HepG2 (cell line): ENCODE results near the gene MORN5. TPM values are rescaled to one million over a fixed set of nuclear protein-coding genes. Genes with fewer than 3 reads are reported as not detected.

Experiments
- ETV6 ChIP-seq: sonication (generic); formaldehyde crosslinking; conservative IDR thresholded peaks from 2 replicates; pipeline ENCODE4 v1.4.0; 2020; ENCODE audit warnings: missing genetic modification reagents
- FOSL2 ChIP-seq: sonication (generic); formaldehyde crosslinking; IDR thresholded peaks from 2 replicates; pipeline ENCODE4 v1.4.0; 2020; ENCODE audit warnings: missing genetic modification reagents
- GATAD2A ChIP-seq: IDR thresholded peaks from 2 replicates; pipeline ENCODE4 v1.6.1; 2016
- SMAD1 ChIP-seq: sonication (generic); formaldehyde crosslinking; IDR thresholded peaks from 2 replicates; pipeline ENCODE4 v1.4.0; 2020; ENCODE audit warnings: missing genetic modification reagents, low read depth, mild to moderate bottlenecking, borderline replicate concordance
- TARDBP ChIP-seq: sonication (generic); formaldehyde crosslinking; IDR thresholded peaks from 2 replicates; pipeline ENCODE4 v1.8.0; 2022; ENCODE audit warnings: mild to moderate bottlenecking, missing genetic modification reagents
- ZBTB1 ChIP-seq: sonication (generic); formaldehyde crosslinking; IDR thresholded peaks from 2 replicates; pipeline ENCODE4 v1.4.0; 2020; ENCODE audit warnings: missing genetic modification reagents, borderline replicate concordance
- ZFX ChIP-seq: sonication (generic); formaldehyde crosslinking; IDR thresholded peaks from 2 replicates; pipeline ENCODE4 v1.4.0; 2020; ENCODE audit warnings: mild to moderate bottlenecking, low read depth, missing genetic modification reagents, moderate library complexity
- ZNF17 ChIP-seq: sonication (generic); formaldehyde crosslinking; IDR thresholded peaks from 2 replicates; pipeline ENCODE4 v1.5.0; 2020; ENCODE audit warnings: mild to moderate bottlenecking, missing genetic modification reagents
- ZNF333 ChIP-seq: sonication (generic); formaldehyde crosslinking; IDR thresholded peaks from 2 replicates; pipeline ENCODE4 v1.4.0; 2020; ENCODE audit warnings: mild to moderate bottlenecking, missing genetic modification reagents, borderline replicate concordance
- ZNF570 ChIP-seq: sonication (generic); formaldehyde crosslinking; IDR thresholded peaks from 2 replicates; pipeline ENCODE4 v1.4.0; 2020; ENCODE audit warnings: mild to moderate bottlenecking, missing genetic modification reagents, borderline replicate concordance
- ZNF660 ChIP-seq: sonication (generic); formaldehyde crosslinking; IDR thresholded peaks from 2 replicates; pipeline ENCODE4 v1.5.1; 2020; ENCODE audit warnings: mild to moderate bottlenecking, low read depth, missing genetic modification reagents, borderline replicate concordance
- ZNF670 ChIP-seq: sonication (generic); formaldehyde crosslinking; IDR thresholded peaks from 2 replicates; pipeline ENCODE4 v1.8.0; 2022; ENCODE audit warnings: mild to moderate bottlenecking, missing genetic modification reagents, borderline replicate concordance
- ZNF761 ChIP-seq: sonication (generic); formaldehyde crosslinking; conservative IDR thresholded peaks from 2 replicates; pipeline ENCODE4 v1.4.0; 2020; ENCODE audit warnings: mild to moderate bottlenecking, missing genetic modification reagents
- polyA plus RNA-seq, 8 experiments: library from polyadenylated mRNA; depleted of rRNA in 3 of 8; stranded (reverse) in 7 of 8; unstranded in 1 of 8; fragments of >200 nt; fragmentation: Illumina TruSeq in 4 of 8; extraction: Trizol in 4 of 8; gene quantifications; 2 replicates each; pipeline versions ENCODE4 v1.2.1 to v1.2.3, GENCODE V29; 2011 to 2016; ENCODE audit warnings: low read depth in 4 of 8, missing spikeins in 1 of 8, mixed read lengths in 1 of 8; ENCODE audit not compliant: insufficient read depth in 1 of 8
- total RNA-seq, 5 experiments: library from RNA; depleted of rRNA; stranded (reverse); fragments of >200 nt; fragmentation: Illumina TruSeq; extraction: Trizol; gene quantifications; 2 replicates each; pipeline ENCODE4 v1.2.3, GENCODE V29; 2016; ENCODE audit warnings: low read depth in 1 of 5
- TF ChIP-seq, protein P1 (sequence below): sonication (generic); formaldehyde crosslinking; IDR thresholded peaks from 2 replicates; pipeline ENCODE4 v1.8.0; 2023; ENCODE audit warnings: mild to moderate bottlenecking, missing genetic modification reagents
- TF ChIP-seq, protein P2 (sequence below): sonication (generic); formaldehyde crosslinking; IDR thresholded peaks from 2 replicates; pipeline ENCODE4 v1.4.0; 2020; ENCODE audit warnings: mild to moderate bottlenecking, missing genetic modification reagents
- TF ChIP-seq, protein P3 (sequence below), 2 experiments: fragments of 450-650 bp in 1 of 2; sonication (generic) in 1 of 2; formaldehyde crosslinking in 1 of 2; IDR thresholded peaks; 2 replicates each; pipeline versions ENCODE4 v1.6.1 to v1.8.0; 2016 to 2022; ENCODE audit warnings: antibody characterized with exemption in 1 of 2, mild to moderate bottlenecking in 1 of 2, missing genetic modification reagents in 1 of 2
- TF ChIP-seq, protein P4 (sequence below): sonication (generic); formaldehyde crosslinking; IDR thresholded peaks from 2 replicates; pipeline ENCODE4 v1.4.0; 2020; ENCODE audit warnings: missing genetic modification reagents

The MORN5 gene
- total and polyA plus RNA-seq, 2 of the 13 experiments (the other 11 are each of a cell fraction or from before 2014, with no cell fraction given): not detected

DNA sequence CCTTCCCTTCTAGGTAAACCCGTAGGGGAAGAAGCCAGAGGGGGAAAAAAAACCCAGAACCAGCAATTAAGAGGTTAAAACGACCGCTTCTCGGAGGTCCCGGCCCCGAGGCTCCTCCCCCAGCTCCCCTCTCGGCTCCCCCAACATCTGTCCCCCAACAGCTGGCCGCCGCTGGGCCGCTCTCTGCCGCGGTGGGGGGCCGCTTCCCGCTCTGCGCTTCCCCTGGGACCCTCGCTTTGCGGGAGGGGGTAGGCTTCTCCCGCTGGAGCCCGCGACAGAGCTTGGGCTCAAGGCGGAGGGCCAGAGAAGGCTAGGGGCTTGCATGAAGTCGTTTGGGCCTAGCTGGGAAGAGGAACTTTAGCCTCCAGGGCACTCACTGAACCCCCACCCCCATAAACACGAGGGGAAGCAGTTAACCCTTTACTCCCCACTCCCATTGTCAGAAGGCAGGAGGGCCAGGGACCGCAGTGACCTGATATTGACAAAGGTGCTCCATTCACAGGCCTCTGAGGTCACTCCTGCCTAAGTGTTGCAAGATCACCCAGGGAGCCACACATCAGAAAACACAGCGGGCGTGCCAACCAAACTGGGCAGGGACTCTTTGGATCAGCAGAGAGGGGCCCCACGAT, 61.6 kb downstream of the MORN5 start (continued):
- TF ChIP-seq, protein P1, sequence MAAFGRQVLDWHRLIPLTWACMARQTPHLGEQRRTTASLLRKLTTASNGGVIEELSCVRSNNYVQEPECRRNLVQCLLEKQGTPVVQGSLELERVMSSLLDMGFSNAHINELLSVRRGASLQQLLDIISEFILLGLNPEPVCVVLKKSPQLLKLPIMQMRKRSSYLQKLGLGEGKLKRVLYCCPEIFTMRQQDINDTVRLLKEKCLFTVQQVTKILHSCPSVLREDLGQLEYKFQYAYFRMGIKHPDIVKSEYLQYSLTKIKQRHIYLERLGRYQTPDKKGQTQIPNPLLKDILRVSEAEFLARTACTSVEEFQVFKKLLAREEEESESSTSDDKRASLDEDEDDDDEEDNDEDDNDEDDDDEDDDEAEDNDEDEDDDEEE: no peak
- TF ChIP-seq ZNF660 (CRISPR knock-in tag) (no peak), TARDBP (CRISPR knock-in tag) (no peak), ZFX (CRISPR knock-in tag) (peak; percentile 59), ZNF333 (CRISPR knock-in tag) (no peak), ZNF570 (no peak), SMAD1 (no peak), ZNF761 (CRISPR knock-in tag) (no peak), ZBTB1 (CRISPR knock-in tag) (no peak), FOSL2 (CRISPR knock-in tag) (0 out of 2 replicates have a peak, but pooled peaks have one; percentile 22), ZNF17 (CRISPR knock-in tag) (no peak), ETV6 (CRISPR knock-in tag) (no peak), ZNF670 (CRISPR knock-in tag) (no peak), GATAD2A (peak; percentile 53; the same call in 1 of the 2 replicates)
- TF ChIP-seq, protein P2, sequence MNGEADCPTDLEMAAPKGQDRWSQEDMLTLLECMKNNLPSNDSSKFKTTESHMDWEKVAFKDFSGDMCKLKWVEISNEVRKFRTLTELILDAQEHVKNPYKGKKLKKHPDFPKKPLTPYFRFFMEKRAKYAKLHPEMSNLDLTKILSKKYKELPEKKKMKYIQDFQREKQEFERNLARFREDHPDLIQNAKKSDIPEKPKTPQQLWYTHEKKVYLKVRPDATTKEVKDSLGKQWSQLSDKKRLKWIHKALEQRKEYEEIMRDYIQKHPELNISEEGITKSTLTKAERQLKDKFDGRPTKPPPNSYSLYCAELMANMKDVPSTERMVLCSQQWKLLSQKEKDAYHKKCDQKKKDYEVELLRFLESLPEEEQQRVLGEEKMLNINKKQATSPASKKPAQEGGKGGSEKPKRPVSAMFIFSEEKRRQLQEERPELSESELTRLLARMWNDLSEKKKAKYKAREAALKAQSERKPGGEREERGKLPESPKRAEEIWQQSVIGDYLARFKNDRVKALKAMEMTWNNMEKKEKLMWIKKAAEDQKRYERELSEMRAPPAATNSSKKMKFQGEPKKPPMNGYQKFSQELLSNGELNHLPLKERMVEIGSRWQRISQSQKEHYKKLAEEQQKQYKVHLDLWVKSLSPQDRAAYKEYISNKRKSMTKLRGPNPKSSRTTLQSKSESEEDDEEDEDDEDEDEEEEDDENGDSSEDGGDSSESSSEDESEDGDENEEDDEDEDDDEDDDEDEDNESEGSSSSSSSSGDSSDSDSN (CRISPR knock-in tag): 0 out of 2 replicates have a peak, but pooled peaks have one; percentile 17
- TF ChIP-seq, protein P3, sequence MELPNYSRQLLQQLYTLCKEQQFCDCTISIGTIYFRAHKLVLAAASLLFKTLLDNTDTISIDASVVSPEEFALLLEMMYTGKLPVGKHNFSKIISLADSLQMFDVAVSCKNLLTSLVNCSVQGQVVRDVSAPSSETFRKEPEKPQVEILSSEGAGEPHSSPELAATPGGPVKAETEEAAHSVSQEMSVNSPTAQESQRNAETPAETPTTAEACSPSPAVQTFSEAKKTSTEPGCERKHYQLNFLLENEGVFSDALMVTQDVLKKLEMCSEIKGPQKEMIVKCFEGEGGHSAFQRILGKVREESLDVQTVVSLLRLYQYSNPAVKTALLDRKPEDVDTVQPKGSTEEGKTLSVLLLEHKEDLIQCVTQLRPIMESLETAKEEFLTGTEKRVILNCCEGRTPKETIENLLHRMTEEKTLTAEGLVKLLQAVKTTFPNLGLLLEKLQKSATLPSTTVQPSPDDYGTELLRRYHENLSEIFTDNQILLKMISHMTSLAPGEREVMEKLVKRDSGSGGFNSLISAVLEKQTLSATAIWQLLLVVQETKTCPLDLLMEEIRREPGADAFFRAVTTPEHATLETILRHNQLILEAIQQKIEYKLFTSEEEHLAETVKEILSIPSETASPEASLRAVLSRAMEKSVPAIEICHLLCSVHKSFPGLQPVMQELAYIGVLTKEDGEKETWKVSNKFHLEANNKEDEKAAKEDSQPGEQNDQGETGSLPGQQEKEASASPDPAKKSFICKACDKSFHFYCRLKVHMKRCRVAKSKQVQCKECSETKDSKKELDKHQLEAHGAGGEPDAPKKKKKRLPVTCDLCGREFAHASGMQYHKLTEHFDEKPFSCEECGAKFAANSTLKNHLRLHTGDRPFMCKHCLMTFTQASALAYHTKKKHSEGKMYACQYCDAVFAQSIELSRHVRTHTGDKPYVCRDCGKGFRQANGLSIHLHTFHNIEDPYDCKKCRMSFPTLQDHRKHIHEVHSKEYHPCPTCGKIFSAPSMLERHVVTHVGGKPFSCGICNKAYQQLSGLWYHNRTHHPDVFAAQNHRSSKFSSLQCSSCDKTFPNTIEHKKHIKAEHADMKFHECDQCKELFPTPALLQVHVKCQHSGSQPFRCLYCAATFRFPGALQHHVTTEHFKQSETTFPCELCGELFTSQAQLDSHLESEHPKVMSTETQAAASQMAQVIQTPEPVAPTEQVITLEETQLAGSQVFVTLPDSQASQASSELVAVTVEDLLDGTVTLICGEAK (IDR thresholded peaks at IDR 0.05): no peak
- TF ChIP-seq, protein P3 (CRISPR knock-in tag; IDR thresholded peaks at IDR 0.05): no peak
- TF ChIP-seq, protein P4, sequence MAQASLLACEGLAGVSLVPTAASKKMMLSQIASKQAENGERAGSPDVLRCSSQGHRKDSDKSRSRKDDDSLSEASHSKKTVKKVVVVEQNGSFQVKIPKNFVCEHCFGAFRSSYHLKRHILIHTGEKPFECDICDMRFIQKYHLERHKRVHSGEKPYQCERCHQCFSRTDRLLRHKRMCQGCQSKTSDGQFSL (CRISPR knock-in tag): no peak
